Measurements from ENCODE around the gene ENPEP.
"Not testable (repeated sequence)": the region's sequence is repeated elsewhere in the genome, so short reads cannot be mapped to it uniquely, and the experiment has no call there.

The ENPEP gene

GRCh38 chr4:110484767-110485166 lies 8.8 kb downstream of the ENPEP start:
- in situ Hi-C loops (cut with MboI; ENCODE audit: low sequenced_read_pairs), result no loop called here

GRCh38 chr4:110485452-110485851 lies 9.5 kb downstream of the ENPEP start:
- in situ Hi-C loops (cut with MboI; ENCODE audit: low sequenced_read_pairs), result no loop called here

- in situ Hi-C loops (cut with MboI; ENCODE audit: low sequenced_read_pairs), result no loop called here
Observed at GRCh38 chr4:110486256-110486655, 10.3 kb downstream of the ENPEP start.

- in situ Hi-C loops (cut with MboI; ENCODE audit: low sequenced_read_pairs), result not testable (repeated sequence)
Observed at GRCh38 chr4:110486850-110487249, 10.9 kb downstream of the ENPEP start.

- in situ Hi-C loops (cut with MboI; ENCODE audit: low sequenced_read_pairs), result no loop called here
Observed at GRCh38 chr4:110487873-110488272, 11.9 kb downstream of the ENPEP start.

- in situ Hi-C loops (cut with MboI; ENCODE audit: low sequenced_read_pairs), result no loop called here
Observed at GRCh38 chr4:110489901-110490508, 14.1 kb downstream of the ENPEP start.

- in situ Hi-C loops (cut with MboI; ENCODE audit: low sequenced_read_pairs), result no loop called here
Observed at GRCh38 chr4:110492522-110492921, 16.6 kb downstream of the ENPEP start.

- in situ Hi-C loops (cut with MboI; ENCODE audit: low sequenced_read_pairs), result no loop called here
Observed at GRCh38 chr4:110493520-110493919, 17.6 kb downstream of the ENPEP start.

- in situ Hi-C loops (cut with MboI; ENCODE audit: low sequenced_read_pairs), result no loop called here
Observed at GRCh38 chr4:110498420-110498819, 22.5 kb downstream of the ENPEP start.

- in situ Hi-C loops (cut with MboI; ENCODE audit: low sequenced_read_pairs), result no loop called here
Observed at GRCh38 chr4:110499126-110499525, 23.2 kb downstream of the ENPEP start.

- in situ Hi-C loops (cut with MboI; ENCODE audit: low sequenced_read_pairs), result no loop called here
Observed at GRCh38 chr4:110501826-110502225, 25.9 kb downstream of the ENPEP start.

- in situ Hi-C loops (cut with MboI; ENCODE audit: low sequenced_read_pairs), result no loop called here
Observed at GRCh38 chr4:110503270-110504083, 27.5 kb downstream of the ENPEP start.

- in situ Hi-C loops (cut with MboI; ENCODE audit: low sequenced_read_pairs), result no loop called here
Observed at GRCh38 chr4:110504084-110504435, 28.1 kb downstream of the ENPEP start.

- in situ Hi-C loops (cut with MboI; ENCODE audit: low sequenced_read_pairs), result no loop called here
Observed at GRCh38 chr4:110505440-110505839, 29.5 kb downstream of the ENPEP start.

- in situ Hi-C loops (cut with MboI; ENCODE audit: low sequenced_read_pairs), result no loop called here
Observed at GRCh38 chr4:110508827-110509710, 33.1 kb downstream of the ENPEP start.

- in situ Hi-C loops (cut with MboI; ENCODE audit: low sequenced_read_pairs), result no loop called here
Observed at GRCh38 chr4:110510277-110510676, 34.3 kb downstream of the ENPEP start.

- in situ Hi-C loops (cut with MboI; ENCODE audit: low sequenced_read_pairs), result no loop called here
Observed at GRCh38 chr4:110510955-110511544, 35.1 kb downstream of the ENPEP start.

- in situ Hi-C loops (cut with MboI; ENCODE audit: low sequenced_read_pairs), result no loop called here
Observed at GRCh38 chr4:110512901-110513300, 36.9 kb downstream of the ENPEP start.

- in situ Hi-C loops (cut with MboI; ENCODE audit: low sequenced_read_pairs), result no loop called here
Observed at GRCh38 chr4:110514889-110515479, 39.0 kb downstream of the ENPEP start.

GRCh38 chr4:110515676-110516075 lies 39.7 kb downstream of the ENPEP start:
- in situ Hi-C loops (cut with MboI; ENCODE audit: low sequenced_read_pairs), result no loop called here

Measured in HL-60/S4 treated with retinoic acid at 250 ng/mL for 4 days and 3 days (cell line).